Glomerular endothelial cell (primary cell): ENCODE measurements around the gene RNF14. TPM values are rescaled to one million over a fixed set of nuclear protein-coding genes. Genes with fewer than 3 reads are reported as not detected.
"Not testable (repeated sequence)": the region's sequence is repeated elsewhere in the genome, so short reads cannot be mapped to it uniquely, and the experiment has no call there.

Source experiments
- DNase-seq: peaks from one replicate; pipeline ENCODE4 v3.0.0-alpha.2; 2011; ENCODE audit warnings: low read depth, low spot score; ENCODE audit errors: extremely low read depth
- total RNA-seq: library from RNA; depleted of rRNA; stranded (reverse); fragments of >200 nt; gene quantifications from 2 replicates; pipeline ENCODE4 v1.2.3, GENCODE V29; 2015

RNF14 gene
- total RNA-seq, 1 donor from 2014 or later, result 49.8 TPM

GRCh38 chr5:142012792-142013388 lies 44.0 kb downstream of the RNF14 start, which contains the start of gene GNPDA1:
TSS of gene GNPDA1 (minus strand) at chr5:142013027. CDS start at chr5:142012035, 992 bp downstream.
- DNase-seq, result no peak

GRCh38 chr5:142013734-142014521 lies 45.0 kb downstream of the RNF14 start:
- DNase-seq, result no peak

- DNase-seq, result peak; percentile 64
Measured at GRCh38 chr5:142014911-142015584, 46.1 kb downstream of the RNF14 start.

GRCh38 chr5:142015781-142016533 lies 47.1 kb downstream of the RNF14 start:
- peak; percentile 79 for DNase-seq

- no peak for DNase-seq
Measured at GRCh38 chr5:142016556-142016955, 47.7 kb downstream of the RNF14 start.

- DNase-seq, result no peak
Measured at GRCh38 chr5:142017832-142018427, 49.0 kb downstream of the RNF14 start.

GRCh38 chr5:142020122-142020659 lies 51.3 kb downstream of the RNF14 start:
- no peak for DNase-seq

- no peak for DNase-seq
Measured at GRCh38 chr5:142023836-142024235, 54.9 kb downstream of the RNF14 start.

- no peak for DNase-seq
Measured at GRCh38 chr5:142024771-142025304, 55.9 kb downstream of the RNF14 start.

GRCh38 chr5:142025637-142026036 lies 56.7 kb downstream of the RNF14 start:
- no peak for DNase-seq

GRCh38 chr5:142032150-142032549 lies 63.2 kb downstream of the RNF14 start:
- DNase-seq, result no peak

GRCh38 chr5:142032747-142033631 lies 64.1 kb downstream of the RNF14 start:
- no peak for DNase-seq

- DNase-seq, result not testable (repeated sequence)
Measured at GRCh38 chr5:142033632-142034567, 65.0 kb downstream of the RNF14 start.

- DNase-seq, result no peak
Measured at GRCh38 chr5:142034994-142035393, 66.1 kb downstream of the RNF14 start.

- no peak for DNase-seq
Measured at GRCh38 chr5:142036918-142037317, 68.0 kb downstream of the RNF14 start.

- DNase-seq, result not testable (repeated sequence)
Measured at GRCh38 chr5:142037599-142037998, 68.7 kb downstream of the RNF14 start.

GRCh38 chr5:142038735-142039134 lies 69.8 kb downstream of the RNF14 start:
- DNase-seq, result no peak
